HCT116 (cell line): ENCODE measurements around the gene HDLBP. TPM values are rescaled to one million over a fixed set of nuclear protein-coding genes. Genes with fewer than 3 reads are reported as not detected.

ENCODE experiments used
- ATAC-seq: fragments of 200-7000 bp; cut with Tn5 transposase; 2 replicates; pipeline ENCODE4 v1.9.1; 2020; ENCODE audit warnings: mild to moderate bottlenecking, moderate library complexity
- BruUV-seq: library from RNA; stranded (reverse); fragments of 400-500 nt; replicated peaks from 2 replicates; lab custom pipeline; 2021; lab: Mats Ljungman, UMichigan
- CTCF ChIA-PET: fragments of 300-600 bp; sonication (Branson Sonifier 250); formaldehyde crosslinking; loops from one replicate; lab custom pipeline; 2021; ENCODE audit warnings: antibody characterized with exemption; lab: Charles Lee
- POLR2A ChIA-PET: fragments of 300-600, 350-600 bp; sonication (Branson Sonifier 250); formaldehyde crosslinking; loops from one replicate; lab custom pipeline; 2021; ENCODE audit warnings: antibody characterized with exemption; lab: Charles Lee
- RAD21 ChIA-PET, 2 experiments: fragments of 300-600 bp; sonication (Branson Sonifier 250); formaldehyde crosslinking; loops; one replicate each; lab custom pipeline; 2023; ENCODE audit warnings: low total read pairs in 2 of 2; ENCODE audit not compliant: uncharacterized antibody in 2 of 2, unreplicated experiment in 2 of 2, low non-redundant PET in 1 of 2; lab: Charles Lee
- DNase-seq: peaks from one replicate; pipeline ENCODE4 v3.0.0-alpha.2; 2010; ENCODE audit warnings: low read depth, low spot score
- H2AFZ ChIP-seq: fragments of 200-600 bp; shearing (Covaris generic), sonication (generic); 2 replicates; pipeline ENCODE4 v1.6.1; 2017; ENCODE audit warnings: low read depth, mixed run types, mixed read lengths, antibody characterized with exemption, low read length; ENCODE audit not compliant: poor library complexity, severe bottlenecking
- H3K27ac ChIP-seq: 2 replicates; pipeline ENCODE4 v1.5.1; 2012; ENCODE audit warnings: low read depth, low read length
- H3K27me3 ChIP-seq: fragments of 200-600 bp; sonication (generic); 2 replicates; pipeline ENCODE4 v1.6.1; 2016; ENCODE audit warnings: mixed run types, low read length, mixed read lengths; ENCODE audit not compliant: insufficient read depth
- H3K36me3 ChIP-seq, 2 experiments: fragments of 200-500 bp in 1 of 2; fragments of 200-600 bp in 1 of 2; sonication (Bioruptor generic) in 1 of 2; sonication (generic) in 1 of 2; 2 replicates each; pipeline versions ENCODE4 v1.5.1 to v1.6.1; 2014 to 2016; ENCODE audit warnings: low read length in 2 of 2, inconsistent platforms in 1 of 2, mixed read lengths in 1 of 2, mixed run types in 1 of 2; ENCODE audit not compliant: insufficient read depth in 2 of 2, control insufficient read depth in 1 of 2
- H3K4me1 ChIP-seq, 2 experiments: fragments of 200-600 bp in 1 of 2; sonication (generic) in 1 of 2; 2 replicates each; pipeline versions ENCODE4 v1.5.1 to v1.6.1; 2012 to 2017; ENCODE audit warnings: low read length in 2 of 2, inconsistent platforms in 1 of 2, mild to moderate bottlenecking in 1 of 2, mixed read lengths in 1 of 2, mixed run types in 1 of 2, moderate library complexity in 1 of 2; ENCODE audit not compliant: insufficient read depth in 2 of 2, control insufficient read depth in 1 of 2
- H3K4me2 ChIP-seq: fragments of 200-600 bp; sonication (generic); 2 replicates; pipeline ENCODE4 v1.6.1; 2017; ENCODE audit warnings: mixed run types, low read length, mixed read lengths
- H3K4me3 ChIP-seq, 2 experiments: fragments of 200-600 bp in 1 of 2; sonication (generic) in 1 of 2; replicated peaks in 1 of 2; 2 replicates each; pipeline ENCODE4 v1.5.1; 2011 to 2016; ENCODE audit warnings: low read length in 2 of 2, control low read depth in 1 of 2, low read depth in 1 of 2, mild to moderate bottlenecking in 1 of 2, mixed read lengths in 1 of 2, mixed run types in 1 of 2
- H3K79me2 ChIP-seq: fragments of 200-600 bp; sonication (generic); 2 replicates; pipeline ENCODE4 v1.6.1; 2017; ENCODE audit warnings: mild to moderate bottlenecking, mixed run types, low read length, moderate library complexity, mixed read lengths; ENCODE audit not compliant: insufficient read depth
- H3K9ac ChIP-seq: fragments of 200-600 bp; sonication (generic); 2 replicates; pipeline ENCODE4 v1.6.1; 2016; ENCODE audit warnings: low read length, mixed read lengths
- H3K9me2 ChIP-seq: fragments of 200-600 bp; sonication (generic), shearing (Covaris generic); 2 replicates; pipeline ENCODE4 v1.6.1; 2017; ENCODE audit warnings: mixed run types, mild to moderate bottlenecking, moderate library complexity; ENCODE audit not compliant: insufficient read depth
- H3K9me3 ChIP-seq, 2 experiments: fragments of 200-500 bp in 1 of 2; fragments of 200-600 bp in 1 of 2; sonication (Bioruptor generic) in 1 of 2; sonication (generic) in 1 of 2; 2 replicates each; pipeline ENCODE4 v1.6.1; 2014 to 2017; ENCODE audit warnings: low read length in 2 of 2, mixed read lengths in 2 of 2, inconsistent platforms in 1 of 2, low read depth in 1 of 2, mild to moderate bottlenecking in 1 of 2, mixed run types in 1 of 2, moderate library complexity in 1 of 2; ENCODE audit not compliant: control insufficient read depth in 1 of 2, insufficient read depth in 1 of 2
- H4K20me1 ChIP-seq: fragments of 200-600 bp; sonication (generic), shearing (Covaris generic); 2 replicates; pipeline ENCODE4 v1.6.1; 2017; ENCODE audit warnings: mixed run types, mild to moderate bottlenecking, moderate library complexity; ENCODE audit not compliant: insufficient read depth
- CBX3 ChIP-seq: IDR thresholded peaks from 2 replicates; pipeline ENCODE4 v1.6.1; 2012; ENCODE audit warnings: low read depth
- CEBPB ChIP-seq: IDR thresholded peaks from 2 replicates; pipeline ENCODE4 v1.6.1; 2012; ENCODE audit warnings: low read depth
- EGR1 ChIP-seq: IDR thresholded peaks from 2 replicates; pipeline ENCODE4 v1.6.1; 2012; ENCODE audit warnings: low read depth
- ELF1 ChIP-seq: IDR thresholded peaks from 2 replicates; pipeline ENCODE4 v1.6.1; 2012; ENCODE audit warnings: low read depth, borderline replicate concordance
- EZH2 ChIP-seq: fragments of 200-600 bp; sonication (generic); IDR thresholded peaks from 2 replicates; pipeline ENCODE4 v1.6.1; 2017; ENCODE audit warnings: antibody characterized with exemption, mixed run types
- EZH2phosphoT487 ChIP-seq: fragments of 200-600 bp; IDR thresholded peaks from 2 replicates; pipeline ENCODE4 v1.6.1; 2018; ENCODE audit warnings: antibody characterized with exemption, borderline replicate concordance
- FOSL1 ChIP-seq: IDR thresholded peaks from 2 replicates; pipeline ENCODE4 v1.6.1; 2012; ENCODE audit warnings: low read depth
- JUND ChIP-seq: IDR thresholded peaks from 2 replicates; pipeline ENCODE4 v1.6.1; 2012
- POLR2A ChIP-seq: IDR thresholded peaks from 2 replicates; pipeline ENCODE4 v1.7.0; 2011; ENCODE audit warnings: borderline replicate concordance; ENCODE audit not compliant: insufficient read depth, insufficient read length; ENCODE audit errors: extremely low read depth
- POLR2AphosphoS5 ChIP-seq: IDR thresholded peaks from 2 replicates; pipeline ENCODE4 v1.6.1; 2011; ENCODE audit warnings: mild to moderate bottlenecking, low read depth, low read length, moderate library complexity
- SIN3A ChIP-seq: IDR thresholded peaks from 2 replicates; pipeline ENCODE4 v1.6.1; 2012; ENCODE audit warnings: low read depth
- SP1 ChIP-seq: IDR thresholded peaks from 2 replicates; pipeline ENCODE4 v1.6.1; 2012; ENCODE audit warnings: low read depth
- SRF ChIP-seq: IDR thresholded peaks from 2 replicates; pipeline ENCODE4 v1.6.1; 2012; ENCODE audit warnings: low read depth
- TCF7L2 ChIP-seq: IDR thresholded peaks from 2 replicates; pipeline ENCODE4 v1.7.0; 2011; ENCODE audit warnings: borderline replicate concordance, inconsistent platforms; ENCODE audit not compliant: insufficient read depth, insufficient read length; ENCODE audit errors: extremely low read depth
- YY1 ChIP-seq: IDR thresholded peaks from 2 replicates; pipeline ENCODE4 v1.6.1; 2011; ENCODE audit warnings: low read length, low read depth, moderate library complexity, mild to moderate bottlenecking; ENCODE audit not compliant: insufficient replicate concordance; ENCODE audit errors: extremely low read depth
- ZFX ChIP-seq: fragments of 450-650 bp; IDR thresholded peaks from 2 replicates; pipeline ENCODE4 v1.6.1; 2017
- ZNF274 ChIP-seq: fragments of 200-500 bp; sonication (Bioruptor generic); IDR thresholded peaks from 2 replicates; pipeline ENCODE4 v1.6.1; 2014; ENCODE audit warnings: mild to moderate bottlenecking, low read depth, low read length, inconsistent platforms
- intact Hi-C: fragments of 100-400 bp; cut with micrococcal nuclease; formaldehyde crosslinking; loops from 2 replicates; pipeline ENCODE4 v1.10.0; 2022
- total RNA-seq: library from RNA; stranded (reverse); gene quantifications from one replicate; pipeline ENCODE4 v1.2.1, GENCODE V29; 2021; ENCODE audit not compliant: unreplicated experiment
- TF ChIP-seq, protein P1 (sequence below): IDR thresholded peaks from 2 replicates; pipeline ENCODE4 v1.6.1; 2012; ENCODE audit warnings: low read depth
- TF ChIP-seq, protein P2 (sequence below): IDR thresholded peaks from 2 replicates; pipeline ENCODE4 v1.6.1; 2012

The HDLBP gene
- total RNA-seq, 1 experiment from 2014 or later: 462 TPM

DNA sequence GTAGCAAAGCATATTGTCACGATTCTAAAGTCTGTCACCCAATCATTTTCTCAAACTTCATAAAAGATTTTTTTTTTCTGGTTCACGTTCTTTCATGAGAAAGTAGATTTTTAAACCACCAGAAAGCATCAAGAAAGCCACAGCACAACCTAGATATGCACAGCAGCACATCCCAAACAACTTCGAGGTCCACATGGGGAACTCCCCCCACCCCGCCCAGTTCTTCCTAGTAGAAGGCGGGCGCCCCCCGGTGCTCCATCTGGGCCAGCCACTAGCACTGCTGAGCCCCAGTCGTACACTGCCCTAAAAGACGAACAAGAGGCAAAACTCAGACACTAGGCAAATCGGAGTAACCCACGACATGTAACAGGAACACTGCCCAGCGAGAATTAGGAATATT is 15.5 kb downstream of the HDLBP start:
- Histone ChIP-seq H3K4me2 (no peak overlapping the region), H3K27ac (no peak overlapping the region), H3K9me2 (no peaks in the 10 kb centered on the region), H3K9ac (no peak overlapping the region), H3K9me3 (no peaks in the 10 kb centered on the region), H3K4me3 (no peak overlapping the region), H4K20me1 (peaks cover 47% of the 10 kb centered on the region; the same call in 1 of the 2 replicates), H3K27me3 (no peaks in the 10 kb centered on the region), H3K4me1 (no peaks in the 10 kb centered on the region), H2AFZ (no peak overlapping the region), H3K79me2 (peaks cover 98% of the 10 kb centered on the region), H3K36me3 (no peaks in the 10 kb centered on the region)
- CTCF ChIA-PET: no interaction called here
- RAD21 ChIA-PET: no interaction called here
- no peak for ATAC-seq
- no peak for DNase-seq
- POLR2A ChIA-PET: no interaction called here
- TF ChIP-seq EGR1 (no peak), SP1 (no peak), TCF7L2 (no peak), ZNF274 (no peak), ZFX (no peak), POLR2A (no peak), JUND (no peak), CBX3 (no peak), EZH2phosphoT487 (no peak), SIN3A (no peak), CEBPB (no peak), ELF1 (no peak), YY1 (no peak), FOSL1 (no peak), SRF (no peak), POLR2AphosphoS5 (no peak), EZH2 (no peak)
- TF ChIP-seq, protein P1, sequence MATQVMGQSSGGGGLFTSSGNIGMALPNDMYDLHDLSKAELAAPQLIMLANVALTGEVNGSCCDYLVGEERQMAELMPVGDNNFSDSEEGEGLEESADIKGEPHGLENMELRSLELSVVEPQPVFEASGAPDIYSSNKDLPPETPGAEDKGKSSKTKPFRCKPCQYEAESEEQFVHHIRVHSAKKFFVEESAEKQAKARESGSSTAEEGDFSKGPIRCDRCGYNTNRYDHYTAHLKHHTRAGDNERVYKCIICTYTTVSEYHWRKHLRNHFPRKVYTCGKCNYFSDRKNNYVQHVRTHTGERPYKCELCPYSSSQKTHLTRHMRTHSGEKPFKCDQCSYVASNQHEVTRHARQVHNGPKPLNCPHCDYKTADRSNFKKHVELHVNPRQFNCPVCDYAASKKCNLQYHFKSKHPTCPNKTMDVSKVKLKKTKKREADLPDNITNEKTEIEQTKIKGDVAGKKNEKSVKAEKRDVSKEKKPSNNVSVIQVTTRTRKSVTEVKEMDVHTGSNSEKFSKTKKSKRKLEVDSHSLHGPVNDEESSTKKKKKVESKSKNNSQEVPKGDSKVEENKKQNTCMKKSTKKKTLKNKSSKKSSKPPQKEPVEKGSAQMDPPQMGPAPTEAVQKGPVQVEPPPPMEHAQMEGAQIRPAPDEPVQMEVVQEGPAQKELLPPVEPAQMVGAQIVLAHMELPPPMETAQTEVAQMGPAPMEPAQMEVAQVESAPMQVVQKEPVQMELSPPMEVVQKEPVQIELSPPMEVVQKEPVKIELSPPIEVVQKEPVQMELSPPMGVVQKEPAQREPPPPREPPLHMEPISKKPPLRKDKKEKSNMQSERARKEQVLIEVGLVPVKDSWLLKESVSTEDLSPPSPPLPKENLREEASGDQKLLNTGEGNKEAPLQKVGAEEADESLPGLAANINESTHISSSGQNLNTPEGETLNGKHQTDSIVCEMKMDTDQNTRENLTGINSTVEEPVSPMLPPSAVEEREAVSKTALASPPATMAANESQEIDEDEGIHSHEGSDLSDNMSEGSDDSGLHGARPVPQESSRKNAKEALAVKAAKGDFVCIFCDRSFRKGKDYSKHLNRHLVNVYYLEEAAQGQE: no peak
- TF ChIP-seq, protein P2, sequence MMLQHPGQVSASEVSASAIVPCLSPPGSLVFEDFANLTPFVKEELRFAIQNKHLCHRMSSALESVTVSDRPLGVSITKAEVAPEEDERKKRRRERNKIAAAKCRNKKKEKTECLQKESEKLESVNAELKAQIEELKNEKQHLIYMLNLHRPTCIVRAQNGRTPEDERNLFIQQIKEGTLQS: no peak
- no TSS peak for BruUV-seq
- intact Hi-C loops: no loop called here
